ENCODE data around the gene COX7A2. TPM values are rescaled to one million over a fixed set of nuclear protein-coding genes. Genes with fewer than 3 reads are reported as not detected.
A peak's percentile ranks its signal among the peaks of the same experiment; 100 is the strongest.

The COX7A2 gene
- total RNA-seq, 2 experiments from 2014 or later, result 397 to 403 TPM

- no peaks in the 10 kb centered on the region for H3K36me3 Mint-ChIP-seq (ENCODE audit: low read depth)
- CTCF ChIA-PET, result interaction anchor here (0.5 to 1.5 kb wide), 2 partner anchors 14 to 656 kb away, joined by 3 to 6 read pairs; no protein-coding TSS in a partner anchor
- H3K4me3 Mint-ChIP-seq, result no peak overlapping the region
- no peak overlapping the region for H3K27ac Mint-ChIP-seq
- no peaks in the 10 kb centered on the region for H3K4me1 Mint-ChIP-seq
- H3K27me3 Mint-ChIP-seq, result peaks cover 28% of the 10 kb centered on the region
- no peaks in the 10 kb centered on the region for H3K9me3 Mint-ChIP-seq
- POLR2A ChIA-PET, result no interaction called here
- no peak for DNase-seq
Observed at GRCh38 chr6:75224303-75224926, 19.2 kb downstream of the COX7A2 start.

GRCh38 chr6:75223428-75223827 lies 20.2 kb downstream of the COX7A2 start:
- ChIA-PET CTCF (no interaction called here), POLR2A (no interaction called here)
- Mint-ChIP-seq H3K9me3 (no peaks in the 10 kb centered on the region), H3K27ac (no peak overlapping the region), H3K4me3 (no peak overlapping the region), H3K4me1 (no peaks in the 10 kb centered on the region), H3K27me3 (peaks cover 32% of the 10 kb centered on the region), H3K36me3 (ENCODE audit: low read depth) (no peaks in the 10 kb centered on the region)
- no peak for DNase-seq

GRCh38 chr6:75222261-75222660 lies 21.3 kb downstream of the COX7A2 start:
- ChIA-PET CTCF (no interaction called here), POLR2A (no interaction called here)
- H3K27me3 Mint-ChIP-seq, result peaks cover 33% of the 10 kb centered on the region
- no peak for DNase-seq
- H3K4me1 Mint-ChIP-seq, result no peaks in the 10 kb centered on the region
- no peak overlapping the region for H3K27ac Mint-ChIP-seq
- no peak overlapping the region for H3K4me3 Mint-ChIP-seq
- H3K36me3 Mint-ChIP-seq (ENCODE audit: low read depth), result no peaks in the 10 kb centered on the region
- H3K9me3 Mint-ChIP-seq, result no peaks in the 10 kb centered on the region

GRCh38 chr6:75221116-75221515 lies 22.5 kb downstream of the COX7A2 start:
- DNase-seq, result no peak
- Mint-ChIP-seq H3K4me3 (no peak overlapping the region), H3K36me3 (ENCODE audit: low read depth) (no peaks in the 10 kb centered on the region), H3K27me3 (peaks cover 36% of the 10 kb centered on the region), H3K4me1 (no peaks in the 10 kb centered on the region), H3K27ac (no peak overlapping the region), H3K9me3 (no peaks in the 10 kb centered on the region)
- CTCF ChIA-PET, result interaction anchor here (1.0 to 1.6 kb wide), 2 partner anchors 10 to 12 kb away, joined by 4 to 7 read pairs; no protein-coding TSS in a partner anchor
- POLR2A ChIA-PET, result no interaction called here

GRCh38 chr6:75220357-75220756 lies 23.2 kb downstream of the COX7A2 start:
- H3K9me3 Mint-ChIP-seq, result no peaks in the 10 kb centered on the region
- ChIA-PET POLR2A (no interaction called here), CTCF (interaction anchor here (0.7 to 1.6 kb wide), 3 partner anchors 9 to 154 kb away, joined by 3 to 7 read pairs (median 4); no protein-coding TSS in a partner anchor)
- H3K4me1 Mint-ChIP-seq, result no peaks in the 10 kb centered on the region
- H3K27ac Mint-ChIP-seq, result no peak overlapping the region
- no peak overlapping the region for H3K4me3 Mint-ChIP-seq
- peaks cover 41% of the 10 kb centered on the region for H3K27me3 Mint-ChIP-seq
- no peak for DNase-seq
- H3K36me3 Mint-ChIP-seq (ENCODE audit: low read depth), result no peaks in the 10 kb centered on the region

GRCh38 chr6:75219263-75219662 lies 24.3 kb downstream of the COX7A2 start:
- Mint-ChIP-seq H3K27ac (no peak overlapping the region), H3K9me3 (no peaks in the 10 kb centered on the region), H3K4me3 (no peak overlapping the region), H3K36me3 (ENCODE audit: low read depth) (no peaks in the 10 kb centered on the region), H3K4me1 (no peaks in the 10 kb centered on the region), H3K27me3 (peaks cover 41% of the 10 kb centered on the region)
- no peak for DNase-seq
- ChIA-PET POLR2A (no interaction called here), CTCF (no interaction called here)

GRCh38 chr6:75217193-75217592 lies 26.4 kb downstream of the COX7A2 start:
- Mint-ChIP-seq H3K27ac (no peak overlapping the region), H3K27me3 (peaks cover 28% of the 10 kb centered on the region), H3K4me1 (no peaks in the 10 kb centered on the region), H3K9me3 (no peaks in the 10 kb centered on the region), H3K36me3 (ENCODE audit: low read depth) (no peaks in the 10 kb centered on the region), H3K4me3 (no peak overlapping the region)
- POLR2A ChIA-PET, result no interaction called here
- CTCF ChIA-PET, result interaction anchor here (0.6 to 1.3 kb wide), 3 partner anchors 8 to 392 kb away, joined by 3 read pairs; no protein-coding TSS in a partner anchor
- no peak for DNase-seq

GRCh38 chr6:75215291-75215690 lies 28.3 kb downstream of the COX7A2 start:
- H3K9me3 Mint-ChIP-seq, result no peaks in the 10 kb centered on the region
- H3K4me3 Mint-ChIP-seq, result no peak overlapping the region
- H3K27me3 Mint-ChIP-seq, result peaks cover 35% of the 10 kb centered on the region
- no peaks in the 10 kb centered on the region for H3K36me3 Mint-ChIP-seq (ENCODE audit: low read depth)
- DNase-seq, result no peak
- ChIA-PET POLR2A (no interaction called here), CTCF (no interaction called here)
- no peaks in the 10 kb centered on the region for H3K4me1 Mint-ChIP-seq
- no peak overlapping the region for H3K27ac Mint-ChIP-seq

- no peak overlapping the region for H3K4me3 Mint-ChIP-seq
- no peaks in the 10 kb centered on the region for H3K9me3 Mint-ChIP-seq
- peaks cover 36% of the 10 kb centered on the region for H3K27me3 Mint-ChIP-seq
- H3K4me1 Mint-ChIP-seq, result peaks cover 5% of the 10 kb centered on the region
- no peaks in the 10 kb centered on the region for H3K36me3 Mint-ChIP-seq (ENCODE audit: low read depth)
- H3K27ac Mint-ChIP-seq, result no peak overlapping the region
- ChIA-PET POLR2A (no interaction called here), CTCF (interaction anchor here (0.6 kb wide), 1 partner anchor 313 kb away, joined by 4 read pairs; no protein-coding TSS in a partner anchor)
- DNase-seq, result no peak
Observed at GRCh38 chr6:75213732-75214131, 29.9 kb downstream of the COX7A2 start.

GRCh38 chr6:75213112-75213511 lies 30.5 kb downstream of the COX7A2 start:
- DNase-seq, result no peak
- no peak overlapping the region for H3K27ac Mint-ChIP-seq
- ChIA-PET CTCF (interaction anchor here (0.5 to 0.6 kb wide), 2 partner anchors 314 to 876 kb away, joined by 4 to 5 read pairs; no protein-coding TSS in a partner anchor), POLR2A (no interaction called here)
- no peaks in the 10 kb centered on the region for H3K9me3 Mint-ChIP-seq
- no peak overlapping the region for H3K4me3 Mint-ChIP-seq
- H3K4me1 Mint-ChIP-seq, result peaks cover 10% of the 10 kb centered on the region
- peaks cover 40% of the 10 kb centered on the region for H3K27me3 Mint-ChIP-seq
- no peaks in the 10 kb centered on the region for H3K36me3 Mint-ChIP-seq (ENCODE audit: low read depth)

GRCh38 chr6:75211920-75212590 lies 31.5 kb downstream of the COX7A2 start:
- Mint-ChIP-seq H3K27me3 (peaks cover 45% of the 10 kb centered on the region), H3K9me3 (no peaks in the 10 kb centered on the region), H3K4me3 (no peak overlapping the region), H3K36me3 (ENCODE audit: low read depth) (no peaks in the 10 kb centered on the region), H3K4me1 (peaks cover 19% of the 10 kb centered on the region), H3K27ac (no peak overlapping the region)
- CTCF ChIA-PET, result interaction anchor here (0.6 to 1.6 kb wide), 5 partner anchors 9 to 416 kb away, joined by 3 to 7 read pairs (median 3); no protein-coding TSS in a partner anchor
- no peak for DNase-seq
- POLR2A ChIA-PET, result interaction anchor here (0.6 kb wide), 1 partner anchor 834 kb away, joined by 4 read pairs; no protein-coding TSS in a partner anchor

- Mint-ChIP-seq H3K4me3 (no peak overlapping the region), H3K36me3 (ENCODE audit: low read depth) (no peaks in the 10 kb centered on the region), H3K9me3 (no peaks in the 10 kb centered on the region), H3K27ac (no peak overlapping the region), H3K4me1 (peaks cover 27% of the 10 kb centered on the region), H3K27me3 (peaks cover 49% of the 10 kb centered on the region)
- ChIA-PET CTCF (interaction anchor here (1.0 to 1.8 kb wide), 6 partner anchors 8 to 1472 kb away, joined by 3 to 7 read pairs (median 4); no protein-coding TSS in a partner anchor), POLR2A (interaction anchor here (0.6 kb wide), 1 partner anchor 833 kb away, joined by 4 read pairs; no protein-coding TSS in a partner anchor)
- DNase-seq, result peak; percentile 75
Observed at GRCh38 chr6:75210885-75211739, 32.5 kb downstream of the COX7A2 start.

All from activated CD4-positive, alpha-beta T cell treated with anti-CD3 and anti-CD28 coated beads, Interleukin-2, amount 10 ng/mL, durations not matched to agents 7 days and 5 days (primary cell).